Epidermal melanocyte (primary cell): ENCODE data around the gene FOCAD.

Experiments
- DNase-seq: peaks from one replicate; pipeline ENCODE4 v3.0.0; 2011; ENCODE audit warnings: low spot score; ENCODE audit not compliant: insufficient read length

Gene FOCAD

DNA sequence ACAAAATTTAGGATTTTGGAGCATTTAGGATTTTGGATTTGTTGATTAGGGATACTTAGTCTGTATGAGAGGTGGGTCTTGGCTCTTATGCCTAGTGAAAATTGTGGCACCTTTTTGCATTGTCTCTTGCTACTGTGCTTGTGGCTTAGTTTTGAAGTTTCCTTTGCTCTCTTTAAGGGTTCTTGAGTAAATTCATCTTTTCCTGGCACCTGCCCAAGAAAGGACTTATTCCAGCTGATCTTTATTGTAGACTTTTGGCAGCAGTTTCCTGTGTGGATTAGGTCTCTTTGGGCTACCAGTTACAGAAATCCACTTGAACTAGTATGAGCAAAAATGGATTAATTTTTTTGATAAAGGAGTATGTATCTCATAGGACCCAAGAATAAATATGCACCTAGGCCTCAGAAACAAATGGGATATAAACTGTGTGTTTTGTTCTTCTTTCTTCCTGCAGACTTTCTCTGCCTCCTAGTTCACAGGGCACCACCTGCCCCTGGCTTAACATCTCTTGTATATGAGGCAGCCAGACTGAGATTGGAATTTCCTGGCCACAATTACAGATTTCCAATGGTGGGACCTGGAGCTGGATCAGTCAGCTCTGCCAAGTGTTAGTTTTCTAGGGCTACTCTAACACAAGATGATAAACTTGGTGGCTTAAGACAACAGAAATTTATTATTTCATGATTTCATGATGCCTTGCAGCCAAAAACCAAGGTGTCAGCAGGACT lies 44.6 kb downstream of the FOCAD start:
- no peak for DNase-seq

DNA sequence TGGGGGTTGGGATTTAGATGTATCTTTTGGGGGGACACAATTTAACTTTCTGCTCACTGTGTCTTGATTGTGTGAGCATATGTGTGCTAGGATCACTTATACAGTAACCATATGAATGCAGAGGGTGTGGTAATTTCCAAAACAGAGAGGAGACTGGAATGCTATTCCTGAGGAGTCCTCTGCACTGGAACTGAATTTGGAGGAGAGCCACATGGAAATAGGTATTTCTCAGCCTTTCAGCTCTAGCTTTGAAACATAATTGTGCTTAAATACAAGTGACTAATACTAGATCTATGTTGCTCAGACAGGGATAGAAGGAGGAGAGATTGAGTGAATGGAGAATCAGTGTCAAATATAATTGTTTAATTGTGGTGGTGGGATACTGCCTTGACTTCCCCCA lies 45.5 kb downstream of the FOCAD start:
- DNase-seq: no peak

DNA sequence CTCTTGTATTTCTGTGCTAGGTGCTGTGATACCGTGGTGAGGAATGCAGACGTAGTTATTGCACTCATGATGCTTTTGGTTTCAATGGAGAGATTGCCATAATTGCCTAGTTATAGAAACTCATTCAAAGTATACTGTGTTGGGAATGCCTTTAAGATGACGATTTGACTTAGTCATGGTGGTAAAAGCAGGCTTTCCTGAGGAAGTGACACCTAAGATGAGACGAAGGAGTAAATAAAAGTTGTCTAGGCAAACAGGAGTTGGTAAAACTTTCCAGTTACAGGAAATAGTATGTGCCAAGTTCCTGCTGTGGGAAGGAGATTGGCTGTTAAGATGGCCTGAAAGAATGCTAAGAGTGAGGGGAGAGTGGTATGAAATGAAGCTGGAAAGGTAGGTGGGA lies 48.1 kb downstream of the FOCAD start:
- no peak for DNase-seq

DNA sequence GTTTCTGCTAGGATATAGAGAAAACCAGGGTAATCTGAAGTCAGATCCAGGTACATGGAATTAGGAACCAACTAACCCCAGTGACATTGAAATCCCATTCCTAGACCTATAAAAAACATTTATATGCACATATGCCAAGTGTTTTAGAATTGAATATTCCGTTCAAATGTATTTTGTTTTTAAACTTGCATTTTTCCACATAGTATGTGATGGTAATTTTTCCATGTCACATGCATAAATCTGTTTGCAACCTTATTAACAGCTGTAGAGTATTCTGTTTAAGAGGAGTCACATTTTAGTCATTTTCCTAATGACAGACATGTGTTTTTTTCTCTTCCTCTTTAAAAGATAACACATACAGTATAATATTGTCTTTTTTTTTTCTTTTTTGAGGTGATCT lies 50.2 kb downstream of the FOCAD start:
- no peak for DNase-seq

DNA sequence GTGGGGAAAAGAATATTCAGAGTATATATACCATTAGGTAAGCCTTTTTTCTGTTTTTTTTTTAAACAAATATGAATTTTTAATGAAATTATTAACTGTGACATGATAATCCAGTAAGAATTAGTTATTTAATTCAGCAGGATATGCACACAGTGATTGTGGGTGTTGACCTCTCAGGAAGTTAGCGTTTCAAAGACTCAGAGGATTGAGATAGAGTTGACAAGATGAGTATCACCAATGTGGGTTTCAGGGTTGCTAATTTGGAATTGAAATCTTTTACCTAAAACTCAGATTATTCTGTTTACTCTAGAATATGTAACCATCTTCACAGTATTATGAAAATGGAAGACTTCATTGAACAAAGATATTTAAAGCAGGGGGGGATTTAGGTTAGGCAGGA lies 56.2 kb downstream of the FOCAD start:
- DNase-seq: no peak

DNA sequence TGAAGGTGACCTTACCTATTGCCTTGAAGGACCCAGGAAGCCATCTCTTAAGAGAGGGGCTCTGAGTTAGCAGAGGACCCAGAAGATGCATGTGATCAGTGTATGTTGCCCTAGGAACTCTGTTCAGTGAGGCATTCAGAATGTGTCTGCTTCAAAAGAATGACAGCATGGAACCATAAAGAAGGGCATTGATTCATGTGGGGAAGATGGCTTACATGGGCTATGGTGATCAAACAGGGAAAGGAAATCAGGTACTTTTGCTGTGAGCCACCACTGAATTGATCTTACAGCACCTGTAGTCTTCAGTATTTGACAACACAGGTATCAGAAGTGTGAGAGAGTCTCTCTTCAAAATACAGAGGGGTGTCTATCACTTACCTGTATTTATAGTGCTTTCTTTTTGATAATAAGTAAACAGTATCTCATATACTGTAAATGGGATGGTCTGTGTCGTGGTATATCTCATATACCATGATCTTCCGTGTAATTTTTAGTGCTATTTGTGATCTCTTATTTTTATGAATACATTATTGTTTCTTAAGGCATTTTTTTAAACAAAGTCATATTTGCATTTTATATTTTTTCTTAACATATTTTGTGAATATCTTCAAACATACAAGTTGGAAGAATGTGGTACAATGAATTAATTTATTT lies 57.0 kb downstream of the FOCAD start:
- no peak for DNase-seq

DNA sequence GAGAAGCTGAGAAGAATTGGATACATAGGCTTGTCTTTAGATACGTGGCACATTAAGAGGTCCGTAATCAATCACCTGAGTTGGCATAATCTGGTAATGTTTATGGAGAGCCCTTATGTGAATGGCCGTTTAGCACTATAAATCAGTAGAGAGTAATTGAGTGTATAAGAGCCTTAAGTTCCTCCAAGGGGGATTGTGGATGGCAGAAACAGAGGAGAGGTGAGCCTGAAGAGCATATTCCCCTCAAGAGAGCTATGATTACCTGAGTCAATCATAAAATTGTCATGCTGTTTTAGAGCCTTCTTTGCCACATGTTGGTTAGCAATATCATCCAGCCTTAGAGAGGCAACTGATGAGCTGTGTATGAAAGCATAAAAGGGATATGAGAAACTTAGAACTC lies 58.8 kb downstream of the FOCAD start:
- DNase-seq: no peak

DNA sequence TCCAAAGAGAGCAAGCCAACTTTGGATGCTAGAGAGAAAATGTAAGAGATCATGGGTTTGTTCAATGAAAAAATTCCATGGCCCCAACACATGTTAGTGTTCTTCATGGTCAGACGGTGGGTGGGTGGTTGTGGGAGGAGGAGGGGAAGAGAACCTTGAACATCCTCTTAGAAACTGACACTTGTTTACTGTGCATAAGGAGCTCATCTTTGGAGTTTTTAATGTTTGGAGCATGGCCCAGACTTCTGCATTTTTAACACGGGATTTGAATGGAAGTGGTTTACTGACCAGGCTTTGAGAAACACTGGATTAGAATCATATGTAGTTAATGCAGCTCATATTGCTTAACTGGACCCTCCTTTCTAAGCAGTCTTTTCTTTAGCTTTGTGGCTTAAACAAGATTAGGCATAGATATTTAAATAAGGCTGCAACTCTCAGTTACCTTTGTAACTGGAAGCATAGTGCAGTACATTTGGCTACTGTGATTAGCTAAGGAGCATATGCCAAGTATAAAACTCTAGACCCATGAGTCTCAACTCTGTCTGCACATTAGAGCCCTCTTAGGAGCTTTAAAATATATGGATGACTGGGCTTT lies 60.1 kb downstream of the FOCAD start:
- DNase-seq: no peak

DNA sequence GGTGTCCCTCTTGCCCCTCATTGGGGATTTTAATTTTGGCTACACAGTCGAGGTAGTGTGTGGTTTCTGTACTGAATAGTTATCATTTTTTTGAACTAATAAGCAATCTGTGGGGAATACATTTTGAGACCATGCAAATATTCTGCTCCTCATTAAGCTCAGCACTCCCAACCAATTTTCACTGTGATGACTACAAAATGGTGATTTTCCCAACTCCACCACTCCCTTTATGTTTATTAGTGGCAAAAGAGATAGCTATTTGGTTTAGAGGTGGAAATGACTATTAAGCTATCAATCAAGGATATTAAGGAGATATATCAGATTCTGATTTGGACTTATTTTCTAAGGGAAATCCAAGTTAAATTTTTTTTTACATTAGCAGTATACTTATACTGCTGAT lies 62.9 kb downstream of the FOCAD start:
- no peak for DNase-seq

DNA sequence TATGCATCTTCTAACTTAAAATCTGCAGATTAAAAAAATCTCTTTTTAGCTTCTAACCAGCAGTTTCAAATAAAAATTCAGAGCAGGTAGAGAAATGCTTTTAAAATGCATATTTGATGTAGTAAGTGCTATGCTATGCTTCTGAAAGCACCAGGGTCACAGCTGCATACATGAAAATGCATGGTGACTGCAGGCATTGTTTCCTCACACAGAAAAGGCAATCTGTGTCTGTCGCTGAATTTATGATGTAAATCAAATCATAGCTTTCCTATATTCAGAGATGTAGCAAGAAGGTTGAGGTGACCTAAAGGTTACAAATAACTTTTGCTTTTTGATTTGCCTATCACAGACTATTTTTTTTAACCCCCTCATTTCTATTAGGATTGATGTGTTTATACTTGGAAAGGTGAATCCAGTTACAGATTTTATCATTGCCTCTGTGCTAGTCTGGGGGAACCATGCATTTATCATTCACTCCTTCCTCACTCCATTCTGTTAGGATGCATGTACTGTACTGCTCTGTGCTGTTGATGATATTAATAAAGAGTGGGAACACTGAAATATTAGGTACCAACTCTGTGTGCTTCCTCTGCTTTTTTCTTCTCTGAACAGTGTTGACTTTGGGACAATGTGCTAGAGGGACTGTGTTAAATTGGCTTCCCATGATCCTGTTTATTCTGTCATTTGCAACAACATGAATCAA lies 65.6 kb downstream of the FOCAD start:
- no peak for DNase-seq

DNA sequence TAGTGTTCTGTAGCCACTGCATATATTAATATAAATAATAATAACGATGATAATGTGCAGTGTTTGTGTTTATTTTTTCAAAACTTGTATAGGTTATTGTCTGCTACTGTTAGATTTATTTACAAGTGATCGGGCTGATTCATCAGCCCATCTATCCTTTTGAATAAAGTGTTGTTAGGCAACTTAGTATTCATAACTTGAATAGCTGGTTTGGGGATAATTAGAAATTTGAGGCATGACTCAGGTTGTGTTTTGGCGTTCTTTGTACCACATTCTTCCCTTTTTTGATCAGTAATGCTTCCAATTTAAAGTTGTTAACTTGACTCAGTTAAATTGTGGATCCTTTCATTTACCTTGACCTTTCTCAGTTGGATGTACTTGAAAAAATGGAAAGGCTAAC lies 69.7 kb downstream of the FOCAD start:
- DNase-seq: no peak

DNA sequence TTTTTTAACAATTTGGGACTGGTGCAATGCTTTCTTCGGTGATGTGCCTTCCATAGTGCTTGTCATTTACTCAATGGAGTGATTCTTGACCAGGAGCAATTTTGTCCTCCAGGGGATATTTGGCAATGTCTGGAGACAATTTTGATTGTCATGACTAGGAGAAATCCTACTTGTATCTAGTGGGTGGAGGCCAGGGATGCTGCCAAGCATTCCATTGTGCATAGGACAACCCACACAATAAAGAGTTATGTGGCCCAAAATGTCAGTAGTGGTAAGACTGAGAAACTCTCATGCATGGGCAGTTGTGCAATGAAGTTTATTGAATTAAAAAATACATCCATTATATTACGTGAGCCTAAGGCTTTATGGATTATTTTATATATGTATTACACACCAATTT lies 70.5 kb downstream of the FOCAD start:
- no peak for DNase-seq

DNA sequence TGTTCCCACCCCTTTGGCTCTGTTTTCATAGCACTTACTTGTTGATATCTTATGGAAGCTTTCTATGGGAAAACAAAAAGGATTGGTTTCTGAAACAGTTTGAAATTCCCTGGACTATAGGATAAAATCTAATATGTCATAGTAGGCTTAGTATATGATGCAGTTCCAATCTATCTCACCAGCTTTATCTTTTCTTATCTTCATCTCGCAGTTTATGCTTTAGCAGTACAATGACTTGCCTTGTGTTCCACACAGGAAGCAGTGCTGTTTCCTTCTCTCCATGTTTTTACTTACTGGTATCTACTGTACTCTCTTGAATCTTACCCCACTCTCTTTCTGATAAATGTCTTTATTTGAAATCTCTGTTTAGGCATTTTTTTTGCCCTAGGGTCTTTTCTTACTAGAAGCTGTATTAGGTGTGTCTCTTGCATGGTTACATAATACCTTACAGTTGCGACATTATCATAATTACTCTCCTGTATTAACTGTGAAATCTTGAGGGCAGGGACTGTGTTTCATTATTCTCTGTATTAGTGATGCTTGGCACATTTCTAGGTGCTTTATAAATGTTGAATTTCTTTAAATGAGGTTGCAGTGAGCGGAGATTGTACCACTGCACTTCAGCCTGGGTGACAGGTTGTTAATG lies 76.3 kb downstream of the FOCAD start:
- DNase-seq: no peak

DNA sequence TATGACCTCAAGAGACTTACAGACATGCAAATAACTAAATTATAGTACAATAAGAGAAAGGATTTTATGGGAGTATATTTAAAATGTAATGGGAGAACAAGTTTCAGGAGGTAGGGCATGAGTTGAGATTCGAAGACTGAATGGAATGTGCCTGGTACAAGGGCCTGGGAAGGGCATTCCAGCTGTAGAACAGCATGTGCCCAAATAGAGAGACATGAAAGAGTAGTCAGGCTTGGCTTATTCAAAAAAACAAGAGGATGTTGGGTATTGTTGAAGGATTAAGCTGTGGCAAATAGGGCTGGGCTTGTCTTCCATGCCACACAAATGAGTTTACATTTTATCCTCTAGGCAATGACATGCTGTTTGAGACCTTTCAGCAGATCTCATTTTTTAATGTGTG lies 86.9 kb downstream of the FOCAD start:
- DNase-seq: no peak

DNA sequence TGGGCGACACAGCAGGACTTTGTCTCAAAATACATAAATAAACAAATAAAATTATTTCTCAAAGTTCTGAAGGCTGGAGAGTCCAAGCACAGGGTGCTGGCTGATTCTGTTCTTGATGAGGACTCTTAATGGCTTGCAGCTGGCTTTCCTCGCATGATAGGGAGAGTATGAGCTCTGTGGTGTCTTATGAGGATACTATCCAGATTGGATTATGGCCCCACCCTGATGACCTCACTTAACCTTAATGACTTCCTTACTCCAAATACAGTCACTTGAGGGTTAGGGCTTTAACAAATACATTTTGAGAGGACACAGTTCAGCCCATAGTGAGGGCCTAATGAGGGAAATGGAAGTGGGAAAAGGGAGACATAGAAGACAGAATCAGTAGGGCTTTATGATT lies 87.7 kb downstream of the FOCAD start:
- DNase-seq: no peak

DNA sequence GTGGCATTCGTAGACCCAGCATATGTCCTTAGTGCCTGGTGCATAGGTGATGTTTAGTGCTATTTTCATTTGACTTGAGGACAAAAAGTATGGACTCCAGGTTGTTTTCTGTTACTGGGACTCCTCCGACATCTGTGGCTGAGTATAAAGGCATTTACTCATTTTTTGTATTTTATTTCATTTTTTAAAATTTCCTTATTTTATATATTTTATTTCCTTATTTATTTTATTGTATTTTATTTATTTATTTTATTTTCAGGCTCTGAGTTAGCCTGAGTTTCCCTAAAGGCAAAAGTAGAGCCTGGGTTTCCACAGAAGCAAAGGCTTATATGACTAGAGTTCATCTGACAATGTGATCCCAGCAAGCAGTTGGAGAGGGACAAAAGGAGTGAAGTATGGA lies 91.6 kb downstream of the FOCAD start:
- DNase-seq: no peak

DNA sequence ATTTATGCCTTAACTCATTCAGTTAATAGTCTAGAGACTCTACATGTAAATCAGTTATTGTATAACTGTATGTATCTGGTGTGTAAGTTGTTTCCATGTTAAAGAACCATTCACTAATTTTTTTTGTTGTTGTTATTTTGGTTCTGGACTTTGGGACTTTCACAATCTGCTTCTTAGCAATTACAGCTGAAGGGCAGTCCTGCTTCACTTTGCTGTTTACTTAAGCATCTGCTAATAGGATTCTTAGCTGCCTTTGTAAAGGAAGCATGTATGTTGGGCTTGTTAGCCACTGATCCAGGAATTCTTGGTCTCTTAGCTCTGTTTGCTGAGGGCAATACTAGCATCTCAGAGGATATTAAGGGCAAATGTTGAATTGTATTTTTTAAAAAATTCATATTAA lies 97.0 kb downstream of the FOCAD start:
- DNase-seq: no peak

DNA sequence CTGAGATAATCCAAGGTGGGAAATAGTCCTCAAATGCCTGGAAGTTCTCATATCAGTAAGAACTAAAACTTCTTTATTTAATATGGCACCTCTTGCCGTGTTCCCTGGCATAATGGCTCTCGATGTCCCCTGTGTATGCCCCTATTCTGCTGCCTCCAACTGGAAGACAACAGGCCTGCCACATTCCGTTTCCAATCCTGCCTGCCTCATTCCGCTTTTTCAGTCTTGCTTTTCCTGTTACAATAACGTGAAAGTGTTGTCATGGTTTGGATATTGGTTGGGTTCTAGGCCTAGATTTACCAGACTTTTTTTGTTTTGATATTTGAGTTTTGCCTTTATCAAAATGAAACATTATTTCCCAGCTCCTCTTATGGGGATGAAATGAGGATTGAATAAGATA lies 98.2 kb downstream of the FOCAD start:
- DNase-seq: no peak

DNA sequence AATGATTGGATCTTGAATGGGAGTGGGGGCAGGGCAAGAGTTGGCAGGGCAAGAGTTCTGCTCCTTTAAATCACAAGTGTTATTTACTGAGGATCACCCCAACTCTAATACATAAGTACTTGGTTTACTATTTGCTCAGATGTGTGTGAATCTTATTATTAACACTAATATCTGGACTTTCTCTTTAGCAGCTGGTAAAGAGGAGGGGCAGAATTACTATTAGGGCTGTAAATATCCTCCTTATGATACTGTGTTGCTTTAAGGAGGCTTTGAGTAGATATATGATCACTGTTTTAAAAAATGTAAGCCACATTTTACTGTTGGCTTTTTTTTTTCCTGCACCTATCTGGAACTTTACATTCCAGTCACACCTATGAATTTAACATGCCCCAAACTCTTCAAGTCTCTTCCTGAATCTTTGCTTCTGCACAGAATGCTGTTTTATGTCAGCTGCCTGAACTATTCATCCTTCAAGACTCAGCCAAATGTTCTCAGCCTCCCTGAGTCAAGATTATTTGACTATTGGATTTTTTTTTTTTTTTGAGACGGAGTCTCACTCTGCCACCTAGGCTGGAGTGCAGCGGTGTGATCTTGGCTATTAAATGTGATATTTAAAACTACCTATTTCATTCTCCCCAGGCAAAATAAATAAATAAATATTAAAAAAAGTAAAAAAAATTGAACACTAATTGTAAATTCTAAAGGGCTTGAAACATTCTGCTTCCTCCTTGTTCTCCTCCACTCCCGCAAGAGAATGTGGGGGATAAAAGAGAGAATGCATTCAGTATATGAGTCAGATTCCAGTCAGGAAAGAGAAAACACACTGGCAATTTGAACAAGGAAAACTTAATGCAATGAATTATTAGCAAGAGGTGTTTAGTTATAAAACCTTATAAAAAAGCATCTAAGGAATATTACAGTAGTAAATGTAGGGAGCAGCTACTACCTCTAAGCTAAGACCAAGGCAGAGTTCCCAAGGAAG lies 99.3 kb downstream of the FOCAD start:
- no peak for DNase-seq

DNA sequence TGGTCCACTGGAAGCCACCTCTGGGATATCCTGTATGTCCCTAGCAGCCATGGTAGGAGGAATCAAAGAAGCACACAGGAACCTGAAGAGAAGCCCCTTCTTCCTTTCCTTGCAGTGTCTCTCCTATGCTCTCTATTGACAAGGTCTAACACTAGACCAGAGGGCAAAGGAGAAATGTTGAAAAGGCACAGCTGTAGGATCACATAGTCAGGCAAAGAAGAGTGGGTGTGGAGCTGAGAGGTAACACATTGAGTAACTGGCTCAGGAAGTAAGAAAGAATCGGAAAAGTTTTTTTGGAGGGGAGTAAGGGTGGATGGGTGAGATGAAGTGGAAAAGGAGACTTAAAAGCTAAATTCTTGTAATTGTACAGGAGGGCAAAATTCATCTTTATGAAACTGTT lies 100.1 kb downstream of the FOCAD start:
- DNase-seq: no peak

DNA sequence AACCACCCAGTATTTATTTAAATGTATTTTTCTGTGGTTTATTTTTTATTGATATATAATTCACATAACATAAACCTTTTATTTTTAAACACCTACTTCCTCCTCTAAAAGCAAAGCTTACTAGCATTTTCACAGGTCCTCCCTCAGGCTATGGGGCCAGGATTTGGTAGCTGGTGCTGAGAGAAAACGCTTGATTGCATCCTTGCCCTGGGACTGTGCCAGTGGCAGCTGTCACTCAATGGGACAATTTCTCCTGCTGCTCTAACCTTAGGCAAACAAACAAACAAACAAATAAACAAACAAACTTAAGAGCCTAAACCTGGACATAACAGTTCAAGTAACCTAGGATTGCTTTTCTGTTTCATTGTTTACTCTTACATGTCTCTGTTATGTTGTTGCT lies 102.7 kb downstream of the FOCAD start:
- DNase-seq: no peak
